T-helper 2 cell treated with Interferon-gamma antibody and Interleukin-4, amounts not matched to agents 5 μg/mL and 100 μg/mL, for 36 hours (primary cell): ENCODE results near the gene MYH10.
"Not testable (repeated sequence)": the region's sequence is repeated elsewhere in the genome, so short reads cannot be mapped to it uniquely, and the experiment has no call there.

Experiments
- DNase-seq: peaks from one replicate; pipeline ENCODE4 v3.0.0; 2021; ENCODE audit warnings: low spot score
- H3K27ac Mint-ChIP-seq: one replicate; pipeline ENCODE4 v1.8.0; 2021; ENCODE audit warnings: mild to moderate bottlenecking, mixed read lengths
- H3K27me3 Mint-ChIP-seq: one replicate; pipeline ENCODE4 v1.8.0; 2021; ENCODE audit warnings: low read depth, mixed read lengths
- H3K36me3 Mint-ChIP-seq: one replicate; pipeline ENCODE4 v1.8.0; 2021; ENCODE audit warnings: low read depth, mixed read lengths
- H3K4me1 Mint-ChIP-seq: one replicate; pipeline ENCODE4 v1.8.0; 2021; ENCODE audit warnings: low read depth, mixed read lengths
- H3K4me3 Mint-ChIP-seq: one replicate; pipeline ENCODE4 v1.8.0; 2022; ENCODE audit warnings: mild to moderate bottlenecking, moderate library complexity, mixed read lengths
- H3K9me3 Mint-ChIP-seq: one replicate; pipeline ENCODE4 v1.8.0; 2021; ENCODE audit warnings: mixed read lengths

MYH10 gene

DNA sequence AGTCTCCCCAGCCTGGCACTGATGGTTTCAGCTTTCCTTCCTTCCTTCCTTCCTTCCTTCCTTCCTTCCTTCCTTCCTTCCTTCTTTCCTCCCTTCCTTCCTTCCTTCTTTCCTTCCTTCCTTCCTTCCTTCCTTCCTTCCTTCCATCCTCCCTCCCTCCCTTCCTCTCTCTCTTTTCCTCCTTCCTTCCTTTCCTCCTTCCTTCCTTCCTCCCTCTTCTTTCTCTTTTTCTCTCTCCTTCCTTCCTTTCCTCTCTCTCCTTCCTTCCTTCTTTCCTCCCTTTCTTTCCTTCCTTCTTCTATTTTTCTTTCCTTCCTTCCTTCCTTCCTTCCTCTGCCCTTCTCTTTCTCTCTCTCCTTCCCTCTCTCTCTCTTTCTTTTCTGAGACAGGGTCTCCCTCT, 30.2 kb upstream of the MYH10 start:
- H3K36me3 Mint-ChIP-seq, H3K27me3 Mint-ChIP-seq, H3K4me3 Mint-ChIP-seq, H3K9me3 Mint-ChIP-seq, H3K4me1 Mint-ChIP-seq, DNase-seq, H3K27ac Mint-ChIP-seq: not testable (repeated sequence)

- Mint-ChIP-seq H3K27ac (no peak overlapping the region), H3K27me3 (peaks cover 5% of the 10 kb centered on the region), H3K4me1 (no peaks in the 10 kb centered on the region), H3K9me3 (peaks cover 5% of the 10 kb centered on the region), H3K36me3 (no peaks in the 10 kb centered on the region), H3K4me3 (no peak overlapping the region)
- no peak for DNase-seq
Measured at GRCh38 chr17:8659758-8660410, 29.4 kb upstream of the MYH10 start.

DNA sequence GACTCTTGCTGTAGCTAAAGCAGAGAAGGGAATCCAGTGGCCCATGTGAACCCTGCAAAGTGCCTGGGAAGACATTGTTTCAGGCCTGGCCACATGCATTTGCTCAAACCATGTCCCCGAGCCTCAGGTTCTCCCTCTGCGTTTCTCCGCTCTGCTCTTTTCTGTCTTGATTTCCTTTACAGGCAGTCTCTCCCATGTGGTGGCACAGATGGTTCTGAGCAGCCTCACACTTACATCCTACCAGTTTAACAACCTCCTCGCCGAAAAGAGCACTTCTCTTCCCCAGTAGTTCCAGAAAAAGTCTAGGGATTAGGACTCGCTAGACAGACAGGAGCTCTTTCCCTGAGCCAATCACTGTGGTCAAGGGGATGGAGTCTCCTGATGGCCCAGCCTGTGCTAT, 28.3 kb upstream of the MYH10 start:
- Mint-ChIP-seq H3K27me3 (peaks cover 5% of the 10 kb centered on the region), H3K9me3 (peaks cover 5% of the 10 kb centered on the region), H3K4me3 (no peak overlapping the region), H3K27ac (no peak overlapping the region), H3K36me3 (no peaks in the 10 kb centered on the region), H3K4me1 (no peaks in the 10 kb centered on the region)
- DNase-seq, result no peak

- peaks cover 5% of the 10 kb centered on the region for H3K27me3 Mint-ChIP-seq
- DNase-seq, result no peak
- no peaks in the 10 kb centered on the region for H3K36me3 Mint-ChIP-seq
- H3K4me1 Mint-ChIP-seq, result no peaks in the 10 kb centered on the region
- peaks cover 5% of the 10 kb centered on the region for H3K9me3 Mint-ChIP-seq
- H3K27ac Mint-ChIP-seq, result no peak overlapping the region
- H3K4me3 Mint-ChIP-seq, result no peak overlapping the region
Measured at GRCh38 chr17:8656693-8657092, 26.2 kb upstream of the MYH10 start.

DNA sequence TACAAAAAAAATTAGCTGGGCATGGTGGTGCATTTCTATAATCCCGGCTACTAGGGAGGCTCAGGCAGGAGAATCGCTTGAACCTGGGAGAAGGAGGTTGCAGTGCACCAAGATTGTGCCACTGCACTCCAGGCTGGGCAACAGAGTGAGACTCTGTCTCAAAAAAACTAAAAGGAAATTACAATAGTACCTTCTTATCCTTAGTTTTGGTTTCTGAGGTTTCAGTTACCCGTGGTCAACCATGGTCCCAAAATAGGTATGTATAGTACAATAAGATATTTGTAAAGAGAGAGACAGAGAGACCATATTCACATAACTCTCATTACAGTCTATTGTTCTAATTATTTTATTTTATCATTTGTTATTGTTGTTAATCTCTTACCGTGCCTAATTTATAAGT, 24.3 kb upstream of the MYH10 start:
- Mint-ChIP-seq H3K9me3 (peaks cover 5% of the 10 kb centered on the region), H3K27ac (no peak overlapping the region), H3K27me3 (peaks cover 5% of the 10 kb centered on the region), H3K4me3 (no peak overlapping the region), H3K36me3 (no peaks in the 10 kb centered on the region), H3K4me1 (no peaks in the 10 kb centered on the region)
- DNase-seq, result no peak

GRCh38 chr17:8651013-8651412, 20.5 kb upstream of the MYH10 start:
- no peak overlapping the region for H3K4me3 Mint-ChIP-seq
- DNase-seq, result no peak
- no peaks in the 10 kb centered on the region for H3K4me1 Mint-ChIP-seq
- H3K27me3 Mint-ChIP-seq, result peaks cover 8% of the 10 kb centered on the region
- no peaks in the 10 kb centered on the region for H3K36me3 Mint-ChIP-seq
- H3K27ac Mint-ChIP-seq, result no peak overlapping the region
- no peaks in the 10 kb centered on the region for H3K9me3 Mint-ChIP-seq

GRCh38 chr17:8650119-8650499, 19.6 kb upstream of the MYH10 start:
- Mint-ChIP-seq H3K4me1 (no peaks in the 10 kb centered on the region), H3K4me3 (no peak overlapping the region), H3K9me3 (no peaks in the 10 kb centered on the region), H3K36me3 (no peaks in the 10 kb centered on the region), H3K27ac (no peak overlapping the region), H3K27me3 (peaks cover 7% of the 10 kb centered on the region)
- DNase-seq, result no peak

- no peak overlapping the region for H3K4me3 Mint-ChIP-seq
- no peaks in the 10 kb centered on the region for H3K36me3 Mint-ChIP-seq
- no peaks in the 10 kb centered on the region for H3K9me3 Mint-ChIP-seq
- no peak overlapping the region for H3K27ac Mint-ChIP-seq
- H3K27me3 Mint-ChIP-seq, result peaks cover 6% of the 10 kb centered on the region
- no peaks in the 10 kb centered on the region for H3K4me1 Mint-ChIP-seq
- no peak for DNase-seq
Measured at GRCh38 chr17:8649157-8650118, 18.9 kb upstream of the MYH10 start.

DNA sequence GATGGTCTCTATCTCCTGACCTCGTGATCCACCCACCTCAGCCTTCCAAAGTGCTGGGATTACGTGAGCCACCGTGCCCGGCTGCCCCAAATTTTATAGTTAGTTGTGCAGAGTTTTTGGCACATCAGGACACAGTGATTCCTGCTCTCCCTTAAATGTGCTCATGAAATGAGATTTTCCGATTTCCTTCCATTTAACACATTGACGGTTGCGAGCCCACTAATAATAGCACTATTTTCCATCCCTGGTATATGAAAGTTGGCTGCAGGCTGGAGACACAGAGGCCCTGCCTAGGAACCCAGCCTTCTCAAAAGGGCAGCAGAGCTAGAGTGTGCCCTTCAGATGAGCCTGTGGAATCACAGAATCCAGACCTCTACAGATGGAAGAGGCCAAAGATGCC, 17.4 kb upstream of the MYH10 start:
- DNase-seq, result no peak
- Mint-ChIP-seq H3K27me3 (peaks cover 13% of the 10 kb centered on the region), H3K27ac (no peak overlapping the region), H3K4me3 (no peak overlapping the region), H3K36me3 (no peaks in the 10 kb centered on the region), H3K9me3 (no peaks in the 10 kb centered on the region), H3K4me1 (no peaks in the 10 kb centered on the region)

DNA sequence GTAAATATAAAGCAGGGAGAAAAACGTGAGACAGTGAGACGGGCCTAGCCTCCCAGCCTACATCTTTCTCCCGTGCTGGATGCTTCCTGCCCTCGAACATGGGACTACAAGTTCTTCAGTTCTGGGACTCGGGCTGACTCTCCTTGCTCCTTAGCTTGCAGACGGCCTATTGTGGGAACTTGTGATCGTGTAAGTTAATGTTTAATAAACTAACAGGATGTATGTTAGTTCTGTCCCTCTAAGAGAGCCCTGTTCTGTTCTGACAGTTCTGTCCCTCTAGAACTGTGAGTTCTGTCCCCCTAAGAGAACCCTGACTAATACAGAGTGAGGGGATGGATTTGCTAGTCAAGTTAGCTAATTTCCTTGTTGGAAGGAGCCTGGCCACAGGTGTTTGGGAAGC, 16.7 kb upstream of the MYH10 start:
- Mint-ChIP-seq H3K27ac (no peak overlapping the region), H3K27me3 (peaks cover 14% of the 10 kb centered on the region), H3K4me3 (no peak overlapping the region), H3K4me1 (no peaks in the 10 kb centered on the region), H3K9me3 (no peaks in the 10 kb centered on the region), H3K36me3 (no peaks in the 10 kb centered on the region)
- no peak for DNase-seq

- DNase-seq, result no peak
- Mint-ChIP-seq H3K9me3 (no peaks in the 10 kb centered on the region), H3K36me3 (no peaks in the 10 kb centered on the region), H3K27ac (no peak overlapping the region), H3K27me3 (peaks cover 16% of the 10 kb centered on the region), H3K4me1 (no peaks in the 10 kb centered on the region), H3K4me3 (no peak overlapping the region)
Measured at GRCh38 chr17:8644507-8644902, 14.0 kb upstream of the MYH10 start.

DNA sequence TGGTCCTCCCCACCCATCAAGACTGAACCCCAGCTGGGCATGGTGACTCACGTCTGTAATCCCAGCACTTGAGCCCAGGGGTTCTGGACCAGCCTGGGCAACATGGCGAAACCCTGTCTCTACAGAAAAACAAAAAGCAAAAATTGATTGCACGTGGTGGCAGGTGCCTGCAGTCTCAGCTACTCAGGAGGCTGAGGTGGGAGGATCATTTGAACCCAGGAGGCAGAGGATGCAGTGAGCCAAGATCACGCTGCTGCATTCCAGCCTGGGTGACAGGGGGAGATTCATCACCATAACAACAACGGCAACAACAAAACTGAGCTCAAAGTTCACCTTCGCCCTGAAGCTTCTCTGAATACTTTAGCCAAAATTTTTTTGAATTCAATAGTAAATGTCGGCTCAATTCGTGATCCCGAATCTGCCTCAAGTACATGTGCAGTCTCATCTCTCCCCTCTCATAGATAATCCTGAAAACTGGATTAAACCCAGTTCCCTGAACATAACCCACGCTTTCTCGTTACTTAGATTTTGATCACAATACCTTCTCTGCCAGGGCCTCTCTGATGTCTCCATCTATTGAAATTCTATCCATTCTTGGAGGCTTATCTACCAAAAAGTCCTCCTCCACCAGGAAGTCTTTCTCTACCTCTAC, 13.5 kb upstream of the MYH10 start:
- H3K4me1 Mint-ChIP-seq, result no peaks in the 10 kb centered on the region
- H3K27me3 Mint-ChIP-seq, result peaks cover 13% of the 10 kb centered on the region
- no peak overlapping the region for H3K27ac Mint-ChIP-seq
- no peaks in the 10 kb centered on the region for H3K9me3 Mint-ChIP-seq
- no peak overlapping the region for H3K4me3 Mint-ChIP-seq
- H3K36me3 Mint-ChIP-seq, result no peaks in the 10 kb centered on the region
- no peak for DNase-seq

GRCh38 chr17:8639709-8640108, 9.2 kb upstream of the MYH10 start:
- DNase-seq, result no peak
- Mint-ChIP-seq H3K27ac (no peak overlapping the region), H3K36me3 (no peaks in the 10 kb centered on the region), H3K4me1 (no peaks in the 10 kb centered on the region), H3K4me3 (no peak overlapping the region), H3K9me3 (no peaks in the 10 kb centered on the region), H3K27me3 (peaks cover 20% of the 10 kb centered on the region)

- Mint-ChIP-seq H3K4me3 (no peak overlapping the region), H3K4me1 (peaks cover 7% of the 10 kb centered on the region), H3K27me3 (peaks cover 59% of the 10 kb centered on the region), H3K36me3 (no peaks in the 10 kb centered on the region), H3K27ac (no peak overlapping the region), H3K9me3 (no peaks in the 10 kb centered on the region)
- DNase-seq, result no peak
Measured at GRCh38 chr17:8632061-8632460, 1.5 kb upstream of the MYH10 start.
